ENCODE measurements around the gene ANKRD33B.

ANKRD33B gene

GRCh38 chr5:10699281-10699874 is 135.5 kb downstream of the ANKRD33B start:
- no peak for DNase-seq (ENCODE audit: low read depth)

DNA sequence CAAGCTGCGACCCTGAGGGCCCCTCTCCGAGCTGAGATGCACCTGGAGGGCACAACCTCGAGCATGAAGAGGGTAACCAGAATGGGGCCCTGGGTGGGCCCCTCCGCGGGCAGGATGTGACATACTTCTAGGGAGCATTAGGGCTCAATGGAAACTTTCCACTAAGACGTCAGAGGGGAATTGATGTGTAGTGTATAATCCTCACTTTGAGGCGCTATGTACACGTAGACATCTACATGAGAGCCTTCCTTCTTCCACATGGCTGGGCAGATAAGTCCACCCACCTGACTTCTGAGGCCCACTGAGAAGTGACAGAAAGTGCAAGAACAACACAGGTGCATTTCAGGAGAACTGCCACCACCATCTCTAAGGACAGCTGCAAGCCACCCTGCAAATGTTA is 136.1 kb downstream of the ANKRD33B start:
- no peak for DNase-seq (ENCODE audit: low read depth)

- DNase-seq (ENCODE audit: low read depth) = no peak
These were observed 136.6 kb downstream of the ANKRD33B start for GRCh38 chr5:10700516-10700915.

DNA sequence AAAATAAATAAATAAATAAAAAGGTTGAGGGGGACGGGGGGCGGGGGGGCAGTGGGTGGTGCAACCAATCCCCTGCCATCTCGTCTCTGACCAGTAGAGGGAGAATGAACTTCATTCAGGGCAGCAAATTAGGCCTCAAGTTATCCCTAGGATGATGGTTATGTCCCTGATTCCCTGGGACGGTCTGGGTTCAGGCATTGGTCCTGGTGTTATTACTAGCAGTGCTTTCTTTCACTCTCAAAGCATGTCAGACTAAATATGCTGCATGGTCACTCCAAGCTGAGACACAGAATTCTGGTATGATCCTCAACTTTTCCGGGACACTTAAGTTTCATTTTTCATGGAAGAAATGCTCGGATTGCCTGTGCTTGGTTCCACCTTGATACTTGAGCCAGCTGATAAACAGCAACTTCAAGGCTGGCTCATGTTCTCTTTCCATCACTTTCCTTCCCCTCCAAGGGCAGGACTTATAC is 137.7 kb downstream of the ANKRD33B start:
- DNase-seq (ENCODE audit: low read depth) = no peak

GRCh38 chr5:10702040-10702629 is 138.3 kb downstream of the ANKRD33B start:
- DNase-seq (ENCODE audit: low read depth) = no peak

GRCh38 chr5:10702911-10703491 is 139.1 kb downstream of the ANKRD33B start:
- DNase-seq (ENCODE audit: low read depth) = no peak

GRCh38 chr5:10703676-10704075 is 139.8 kb downstream of the ANKRD33B start:
- DNase-seq (ENCODE audit: low read depth) = no peak

DNA sequence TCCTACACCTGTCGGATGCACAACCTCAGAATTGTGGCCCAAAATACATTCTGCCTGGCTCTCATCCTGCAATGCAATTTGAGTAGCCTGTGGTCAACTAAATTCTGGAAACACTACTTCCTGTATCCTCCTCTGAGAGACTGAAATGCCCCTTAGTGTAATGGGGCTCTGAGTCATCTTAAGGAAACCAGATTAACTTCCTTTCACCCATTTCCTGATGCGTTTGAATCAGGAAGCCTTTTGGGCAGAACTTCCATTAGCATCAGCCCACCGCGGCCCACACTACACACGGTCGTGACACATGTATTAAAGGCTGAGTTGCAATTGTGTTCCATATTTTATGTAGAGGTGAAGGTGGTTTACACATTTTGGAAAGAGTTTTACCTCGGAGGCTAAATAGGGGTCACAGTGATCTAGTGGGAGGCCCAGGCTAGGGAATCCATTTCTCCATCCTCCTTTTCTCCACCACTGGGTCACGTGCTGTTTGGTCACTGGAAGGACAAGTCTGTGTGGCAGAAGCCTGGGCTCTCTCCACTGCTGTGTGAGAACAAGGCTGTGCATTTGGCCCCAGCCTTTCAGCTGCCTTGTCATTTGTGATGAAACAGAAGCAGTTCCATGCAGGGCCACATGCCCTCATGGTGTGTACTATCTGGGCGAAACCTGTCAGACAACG is 141.2 kb downstream of the ANKRD33B start:
- DNase-seq (ENCODE audit: low read depth) = no peak

DNA sequence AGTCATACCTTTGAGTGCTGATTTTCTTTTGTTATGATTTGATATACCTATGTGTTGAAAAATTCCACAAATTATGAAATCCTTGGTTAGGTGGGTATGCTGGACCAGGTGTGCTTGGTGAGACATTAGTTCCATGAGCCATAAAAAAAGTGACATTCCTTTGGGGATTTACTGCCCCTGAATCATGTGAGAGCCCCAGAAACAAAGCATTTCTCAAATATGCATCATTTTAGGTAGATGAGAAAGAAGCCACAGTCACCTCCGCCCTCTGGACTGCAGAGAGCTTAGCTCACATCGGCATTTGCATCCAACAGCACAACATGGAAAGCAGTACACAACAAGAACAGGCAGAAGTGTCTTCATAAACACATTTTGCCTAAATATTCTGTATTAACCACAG is 141.9 kb downstream of the ANKRD33B start:
- DNase-seq (ENCODE audit: low read depth) = no peak

DNA sequence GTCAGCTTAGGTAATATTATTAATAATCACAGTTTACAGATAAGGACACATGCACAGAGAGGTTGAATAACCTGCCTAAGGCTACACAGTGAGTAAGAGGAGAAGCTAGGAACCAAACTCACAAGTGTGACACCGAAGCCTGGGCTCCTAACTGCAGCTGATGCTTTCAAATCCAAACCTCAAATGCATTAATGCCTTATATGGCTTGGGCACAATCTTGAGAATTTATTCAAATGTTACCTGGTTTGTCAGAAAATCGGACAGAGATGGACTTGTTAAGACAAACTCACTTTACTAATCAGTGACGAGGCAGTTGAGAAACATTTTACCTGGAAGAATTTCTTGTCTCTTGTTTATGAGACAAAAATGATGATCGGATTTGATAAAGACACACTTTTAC is 142.5 kb downstream of the ANKRD33B start:
- DNase-seq (ENCODE audit: low read depth) = no peak

All from T follicular helper cell (primary cell).